GM18870 (cell line): ENCODE results near the gene SPDEF.

Experiments
- ATAC-seq: cut with Tn5 transposase; IDR thresholded peaks from one replicate; pipeline ENCODE4 v1.9.1; 2021; ENCODE audit warnings: moderate library complexity; ENCODE audit not compliant: unreplicated experiment

The SPDEF gene

DNA sequence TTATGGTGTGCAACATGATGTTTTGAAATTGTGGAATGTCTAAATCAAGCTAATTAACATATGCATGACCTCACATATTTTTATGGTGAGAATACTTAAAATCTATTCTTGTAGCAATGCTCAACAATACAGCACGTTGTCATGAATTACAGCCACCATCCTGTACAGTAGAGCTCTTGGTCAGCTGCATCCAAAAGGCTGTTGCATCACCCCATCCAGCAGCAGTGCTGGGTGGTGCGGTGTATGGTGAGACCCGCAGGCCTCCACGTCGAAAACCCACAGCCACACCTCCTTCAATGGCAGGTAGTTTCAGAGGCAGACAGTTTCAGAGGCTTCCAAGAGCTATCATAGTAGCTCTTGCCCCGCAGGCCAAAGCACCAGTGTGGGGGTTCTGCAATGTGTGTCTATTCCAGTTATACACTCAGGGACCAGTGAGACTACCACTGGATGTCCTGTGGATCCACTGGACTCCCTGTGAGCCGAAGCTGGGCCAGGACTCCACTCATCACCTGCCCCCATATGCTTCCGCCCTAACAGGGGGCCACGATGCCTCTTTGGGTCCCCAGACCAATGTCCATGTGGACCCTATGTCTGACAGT, 66.8 kb downstream of the SPDEF start:
- no peak for ATAC-seq
